Chondrocyte (in vitro differentiated cells): ENCODE measurements around the gene NRP1. TPM values are rescaled to one million over a fixed set of nuclear protein-coding genes. Genes with fewer than 3 reads are reported as not detected.
A peak's percentile ranks its signal among the peaks of the same experiment; 100 is the strongest.

Experiments
- DNase-seq: peaks from one replicate; pipeline ENCODE4 v3.0.0; 2021; ENCODE audit warnings: mixed read lengths, low spot score
- H3K27ac Mint-ChIP-seq: one replicate; pipeline ENCODE4 v1.8.0; 2021; ENCODE audit warnings: mild to moderate bottlenecking, moderate library complexity, mixed read lengths; ENCODE audit not compliant: unreplicated experiment
- H3K27me3 Mint-ChIP-seq: 2 replicates; pipeline ENCODE4 v1.8.0; 2021; ENCODE audit warnings: low read depth, mixed read lengths
- H3K36me3 Mint-ChIP-seq: 2 replicates; pipeline ENCODE4 v1.8.0; 2021; ENCODE audit warnings: low read depth, mixed read lengths
- H3K4me1 Mint-ChIP-seq: 2 replicates; pipeline ENCODE4 v1.8.0; 2021; ENCODE audit warnings: low read depth, mild to moderate bottlenecking, mixed read lengths
- H3K4me3 Mint-ChIP-seq: one replicate; pipeline ENCODE4 v1.8.0; 2021; ENCODE audit warnings: mild to moderate bottlenecking, moderate library complexity, mixed read lengths; ENCODE audit not compliant: unreplicated experiment
- H3K9me3 Mint-ChIP-seq: 2 replicates; pipeline ENCODE4 v1.8.0; 2021; ENCODE audit warnings: low read depth, mixed read lengths
- CTCF ChIP-seq: fragments of 200-600 bp; sonication (generic); IDR thresholded peaks from 2 replicates; pipeline ENCODE4 v1.5.0; 2021; ENCODE audit warnings: antibody characterized with exemption, mild to moderate bottlenecking, moderate library complexity
- total RNA-seq: library from RNA; stranded (reverse); gene quantifications from 3 replicates; pipeline ENCODE4 v1.2.1, GENCODE V29; 2021

The NRP1 gene
- total RNA-seq, 1 donor from 2014 or later: 122 TPM

- H3K27ac Mint-ChIP-seq: no peak overlapping the region
These were observed 36.0 kb upstream of the NRP1 start for GRCh38 chr10:33370434-33370930.

GRCh38 chr10:33368086-33368485, 33.6 kb upstream of the NRP1 start:
- DNase-seq: no peak
- no peaks in the 10 kb centered on the region for H3K27me3 Mint-ChIP-seq
- no peak overlapping the region for H3K4me3 Mint-ChIP-seq
- H3K9me3 Mint-ChIP-seq: peaks cover 5% of the 10 kb centered on the region
- no peak for TF ChIP-seq CTCF
- no peak overlapping the region for H3K27ac Mint-ChIP-seq
- peaks cover 16% of the 10 kb centered on the region for H3K4me1 Mint-ChIP-seq
- peaks cover 3% of the 10 kb centered on the region for H3K36me3 Mint-ChIP-seq

More at GRCh38 chr10:33370434-33370930, 36.0 kb upstream of the NRP1 start:
- Mint-ChIP-seq H3K4me1 (peaks cover 8% of the 10 kb centered on the region), H3K27me3 (no peaks in the 10 kb centered on the region), H3K9me3 (peaks cover 8% of the 10 kb centered on the region), H3K4me3 (no peak overlapping the region), H3K36me3 (peaks cover 3% of the 10 kb centered on the region)
- DNase-seq: no peak
- no peak for TF ChIP-seq CTCF

- H3K9me3 Mint-ChIP-seq: peaks cover 5% of the 10 kb centered on the region
- no peak for DNase-seq
- H3K36me3 Mint-ChIP-seq: peaks cover 3% of the 10 kb centered on the region
- no peak overlapping the region for H3K4me3 Mint-ChIP-seq
- TF ChIP-seq CTCF: no peak
- peak overlapping the region; percentile 78 for H3K27ac Mint-ChIP-seq
- H3K27me3 Mint-ChIP-seq: no peaks in the 10 kb centered on the region
- H3K4me1 Mint-ChIP-seq: peaks cover 16% of the 10 kb centered on the region
These were observed 31.5 kb upstream of the NRP1 start for GRCh38 chr10:33365871-33366411.

- Mint-ChIP-seq H3K36me3 (peaks cover 3% of the 10 kb centered on the region), H3K4me1 (peaks cover 16% of the 10 kb centered on the region), H3K9me3 (peaks cover 5% of the 10 kb centered on the region), H3K27ac (peak overlapping the region; percentile 65), H3K4me3 (no peak overlapping the region), H3K27me3 (no peaks in the 10 kb centered on the region)
- no peak for TF ChIP-seq CTCF
- DNase-seq: no peak
These were observed 30.8 kb upstream of the NRP1 start for GRCh38 chr10:33365301-33365700.

GRCh38 chr10:33363106-33363505, 28.6 kb upstream of the NRP1 start:
- Mint-ChIP-seq H3K4me1 (peaks cover 16% of the 10 kb centered on the region), H3K4me3 (no peak overlapping the region), H3K9me3 (peaks cover 5% of the 10 kb centered on the region), H3K27ac (no peak overlapping the region), H3K36me3 (peaks cover 3% of the 10 kb centered on the region), H3K27me3 (no peaks in the 10 kb centered on the region)
- no peak for DNase-seq
- TF ChIP-seq CTCF: no peak
